ENCODE measurements around the gene ACTR3. TPM values are rescaled to one million over a fixed set of nuclear protein-coding genes. Genes with fewer than 3 reads are reported as not detected.

ACTR3 gene
- total RNA-seq, 1 donor from 2014 or later, result 255 TPM

DNA sequence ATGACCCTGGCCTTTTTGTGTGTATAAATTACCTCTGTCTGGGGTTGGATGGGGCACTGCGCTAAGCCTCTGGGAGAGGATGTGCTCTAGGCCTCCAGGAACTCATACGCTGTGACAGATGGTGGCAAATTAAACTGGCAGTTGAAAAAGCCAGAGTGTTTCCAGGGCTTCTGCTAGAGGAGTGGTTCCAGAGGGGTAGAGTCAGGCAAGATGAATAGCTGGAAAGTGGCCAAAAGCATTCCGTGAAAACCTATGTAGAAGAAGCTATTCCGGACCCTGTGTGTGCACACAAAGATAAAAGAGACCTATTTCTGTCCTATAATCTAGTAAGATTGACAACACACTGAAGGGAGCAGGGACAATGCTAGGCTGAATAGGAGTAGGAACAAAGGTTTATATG is 84.8 kb downstream of the ACTR3 start:
- H3K4me3 ChIP-seq (ENCODE audit: low read depth, low read length), result no peak overlapping the region
- TF ChIP-seq CTCF (conservative IDR thresholded peaks at IDR 0.05; ENCODE audit: low read depth, low read length), result no peak
- DNase-seq (ENCODE audit: low read depth), result no peak

DNA sequence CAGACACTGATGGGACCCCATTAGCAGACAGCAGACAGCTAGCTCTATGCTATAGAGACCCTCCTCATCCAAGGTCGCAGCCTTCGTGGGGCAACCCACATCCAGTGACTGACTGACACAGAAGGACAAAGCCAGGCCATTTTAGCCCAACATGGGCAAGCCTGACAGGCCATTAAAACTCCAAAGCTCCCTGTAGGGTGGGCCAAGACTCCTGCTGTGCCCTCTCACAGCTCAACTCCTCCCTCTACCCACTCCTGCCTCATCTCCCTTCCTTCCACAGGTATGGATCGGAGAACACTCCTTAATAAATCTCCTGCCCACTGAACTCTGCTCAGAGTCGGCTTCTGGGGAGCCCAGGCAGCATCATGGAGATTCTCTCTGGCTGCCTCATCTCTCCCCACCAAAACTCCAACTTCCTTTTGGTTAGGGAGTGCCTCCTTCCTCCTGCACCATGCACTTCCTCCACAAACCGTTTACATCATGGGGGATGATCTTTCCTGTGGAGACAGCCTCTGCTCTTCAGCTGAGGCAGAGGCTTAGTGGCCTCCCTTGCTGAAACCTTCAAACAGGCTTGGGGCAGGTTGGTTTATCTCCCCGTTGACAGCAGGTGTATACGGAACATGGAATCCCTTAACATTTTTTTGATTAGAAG is 86.5 kb downstream of the ACTR3 start:
- no peak for TF ChIP-seq CTCF (conservative IDR thresholded peaks at IDR 0.05; ENCODE audit: low read depth, low read length)
- no peak overlapping the region for H3K4me3 ChIP-seq (ENCODE audit: low read depth, low read length)
- DNase-seq (ENCODE audit: low read depth), result no peak

GRCh38 chr2:113977060-113977659 is 87.3 kb downstream of the ACTR3 start:
- DNase-seq (ENCODE audit: low read depth), result no peak
- H3K4me3 ChIP-seq (ENCODE audit: low read depth, low read length), result no peak overlapping the region

DNA sequence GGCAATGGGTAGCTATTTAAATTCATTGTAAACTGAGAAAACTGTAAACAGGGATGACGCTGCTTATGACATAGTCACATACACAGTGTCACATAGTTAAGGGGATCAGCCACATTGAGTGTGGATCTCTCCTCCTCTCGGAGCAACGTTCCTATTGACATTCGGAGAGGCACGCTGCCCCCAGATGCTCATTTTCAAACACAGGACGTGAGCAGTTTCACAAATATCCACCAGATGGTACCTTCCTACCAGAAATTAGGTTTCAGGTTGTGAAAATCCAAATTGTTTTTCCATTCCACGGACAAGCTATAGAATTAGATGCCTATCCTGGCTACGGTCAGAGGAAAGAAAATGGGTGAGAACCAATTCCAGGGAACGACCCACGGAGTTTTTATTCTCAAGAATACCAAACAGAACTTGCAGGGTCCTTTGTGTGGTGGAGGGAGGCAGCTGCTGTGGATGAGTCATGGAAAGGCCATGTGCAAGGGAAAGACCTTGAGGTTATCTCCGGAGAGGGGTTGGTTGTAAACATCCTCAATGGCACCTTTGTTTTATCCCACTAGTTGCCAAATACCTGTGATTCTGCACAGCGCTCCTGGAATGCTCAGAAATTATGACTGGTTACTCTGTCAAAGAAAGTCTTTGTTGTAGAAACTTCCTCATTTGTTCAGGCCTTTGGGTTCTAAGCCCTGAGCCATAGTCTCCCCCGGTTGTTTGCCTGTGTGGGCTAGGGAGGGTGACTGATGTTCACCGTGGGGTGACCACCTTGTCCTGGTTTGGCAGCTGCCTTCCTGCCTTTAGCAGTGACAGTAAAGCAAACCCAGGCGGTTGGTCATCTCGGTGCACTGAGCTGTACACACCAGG is 88.0 kb downstream of the ACTR3 start:
- peak; percentile 39 for TF ChIP-seq CTCF (conservative IDR thresholded peaks at IDR 0.05; ENCODE audit: low read depth, low read length)

More at GRCh38 chr2:113977060-113977659, 87.3 kb downstream of the ACTR3 start:
- no peak for TF ChIP-seq CTCF (conservative IDR thresholded peaks at IDR 0.05; ENCODE audit: low read depth, low read length)

DNA sequence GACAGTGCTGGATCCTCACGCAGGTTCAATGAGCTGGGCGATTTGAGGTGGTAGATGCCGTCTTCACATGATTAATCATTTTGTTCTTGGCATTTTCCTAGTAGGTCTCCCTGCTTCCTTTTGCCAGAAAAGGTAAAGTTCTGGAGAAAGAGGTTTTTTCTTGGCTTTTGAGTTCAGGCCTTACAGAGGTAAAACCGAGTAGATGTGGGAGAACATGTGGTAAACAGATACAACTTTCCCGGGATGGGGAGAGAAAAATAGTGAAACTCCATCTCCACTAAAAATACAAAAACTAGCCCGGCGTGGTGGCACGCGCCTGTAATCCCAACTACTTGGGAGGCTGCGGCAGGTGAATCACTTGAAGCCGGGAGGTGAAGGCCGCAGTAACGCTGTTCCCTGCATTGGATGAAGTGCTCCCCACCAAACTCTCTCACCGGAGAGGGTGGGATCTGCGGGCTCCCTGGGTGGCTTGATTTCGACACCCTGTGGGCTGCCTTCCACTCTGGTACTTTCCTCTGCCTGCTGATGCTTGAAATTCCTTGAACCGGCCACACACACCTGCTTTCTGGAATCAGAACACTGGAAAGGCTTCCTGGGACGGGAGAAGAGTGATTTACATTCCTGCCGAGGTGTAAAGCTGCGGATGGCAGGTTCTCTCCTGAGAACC is 88.8 kb downstream of the ACTR3 start:
- peak; percentile 55 for DNase-seq (ENCODE audit: low read depth)
- H3K4me3 ChIP-seq (ENCODE audit: low read depth, low read length), result no peak overlapping the region
- TF ChIP-seq CTCF (conservative IDR thresholded peaks at IDR 0.05; ENCODE audit: low read depth, low read length), result no peak

More for the DNA sequence above, 88.0 kb downstream of the ACTR3 start:
- DNase-seq (ENCODE audit: low read depth), result peak; percentile 41
- no peak overlapping the region for H3K4me3 ChIP-seq (ENCODE audit: low read depth, low read length)

- DNase-seq (ENCODE audit: low read depth), result no peak
- TF ChIP-seq CTCF (conservative IDR thresholded peaks at IDR 0.05; ENCODE audit: low read depth, low read length), result peak; percentile 61
- no peak overlapping the region for H3K4me3 ChIP-seq (ENCODE audit: low read depth, low read length)
Observed at GRCh38 chr2:113979191-113980128, 89.6 kb downstream of the ACTR3 start.

All from epithelial cell of proximal tubule (primary cell).